T-helper 9 cell (primary cell): ENCODE data around the gene PRKAR2A.
"Not testable (repeated sequence)": the region's sequence is repeated elsewhere in the genome, so short reads cannot be mapped to it uniquely, and the experiment has no call there.

Source experiments
- DNase-seq: peaks from one replicate; pipeline ENCODE4 v3.0.0-alpha.2; 2020

The PRKAR2A gene

DNA sequence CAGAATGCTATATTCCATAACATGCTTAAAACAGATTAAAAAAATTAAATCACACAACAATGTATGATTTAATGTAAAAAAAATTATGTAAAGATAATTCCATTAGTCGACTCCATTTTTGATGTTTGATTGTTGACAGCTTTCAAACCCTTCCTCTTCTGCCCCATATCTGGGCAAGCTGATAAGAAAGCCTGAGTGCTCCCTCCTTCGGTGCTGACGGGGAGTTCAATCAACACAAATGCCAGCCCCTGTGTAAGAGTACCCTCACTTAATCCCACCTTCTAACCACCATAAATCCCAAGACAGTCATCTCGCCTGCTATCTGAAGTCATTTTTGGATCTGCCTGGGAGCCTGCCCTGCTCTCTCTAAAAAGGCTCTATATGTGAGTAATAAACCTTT is 70.8 kb downstream of the PRKAR2A start:
- no peak for DNase-seq

GRCh38 chr3:48770192-48770502 is 77.5 kb downstream of the PRKAR2A start:
- DNase-seq = no peak

- DNase-seq = no peak
Measured at GRCh38 chr3:48765376-48765775, 82.3 kb downstream of the PRKAR2A start.

GRCh38 chr3:48762816-48763215 is 84.9 kb downstream of the PRKAR2A start:
- DNase-seq = no peak

DNA sequence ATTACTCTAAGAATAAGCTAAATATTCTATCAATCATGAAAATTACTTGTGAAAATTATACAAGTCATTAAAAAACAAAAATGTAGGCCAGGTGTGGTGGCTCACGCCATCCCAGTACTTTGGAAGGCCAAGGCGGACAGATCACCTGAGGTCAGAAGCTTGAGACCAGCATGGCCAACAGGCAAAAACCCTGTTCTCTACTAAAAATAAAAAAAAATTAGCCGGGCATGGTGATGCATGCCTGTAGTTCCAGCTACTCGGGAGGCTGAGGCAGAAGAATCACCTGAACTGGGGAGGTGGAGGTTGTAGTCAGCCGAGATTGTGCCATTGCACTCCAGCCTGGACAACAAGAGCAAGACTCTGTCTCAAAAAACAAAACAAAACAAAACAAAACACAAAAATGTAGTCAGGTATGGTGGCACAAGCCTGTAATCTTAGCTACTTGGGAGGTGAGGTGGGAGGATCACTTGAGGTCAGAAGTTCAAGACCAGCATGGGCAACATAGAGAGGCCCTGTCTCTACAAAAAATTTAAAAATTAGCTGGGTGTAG is 87.6 kb downstream of the PRKAR2A start:
- DNase-seq = not testable (repeated sequence)

GRCh38 chr3:48759531-48759930 is 88.1 kb downstream of the PRKAR2A start:
- DNase-seq = not testable (repeated sequence)

DNA sequence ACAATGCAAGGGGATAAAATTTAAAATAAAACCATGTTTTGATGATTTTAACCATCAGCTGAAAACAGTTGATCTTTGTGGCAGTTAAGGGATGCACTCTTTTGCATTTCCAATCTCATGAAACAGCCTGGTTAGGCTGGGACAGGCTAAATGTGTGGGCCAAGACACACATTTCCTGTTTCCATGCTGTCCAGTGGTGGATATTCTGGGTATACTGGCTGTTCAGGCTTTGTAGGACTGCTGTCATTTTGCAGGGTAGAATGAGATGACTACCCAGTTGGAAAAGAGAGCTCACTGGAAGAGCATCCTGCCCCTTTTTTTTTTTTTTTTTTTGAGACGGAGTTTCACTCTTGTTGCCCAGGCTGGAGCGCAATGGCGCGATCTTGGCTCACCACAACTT is 88.6 kb downstream of the PRKAR2A start:
- DNase-seq = no peak

- DNase-seq = no peak
Measured at GRCh38 chr3:48756640-48757039, 91.0 kb downstream of the PRKAR2A start.

- DNase-seq = no peak
Measured at GRCh38 chr3:48750856-48751255, 96.8 kb downstream of the PRKAR2A start.

- no peak for DNase-seq
Measured at GRCh38 chr3:48748754-48749153, 98.9 kb downstream of the PRKAR2A start.

- no peak for DNase-seq
Measured at GRCh38 chr3:48747706-48748105, 100.0 kb downstream of the PRKAR2A start.

GRCh38 chr3:48747015-48747615 is 100.6 kb downstream of the PRKAR2A start:
- DNase-seq = no peak

GRCh38 chr3:48743773-48744172 is 103.9 kb downstream of the PRKAR2A start:
- no peak for DNase-seq

GRCh38 chr3:48741226-48741625 is 106.4 kb downstream of the PRKAR2A start:
- DNase-seq = not testable (repeated sequence)

- DNase-seq = peak; percentile 26
Measured at GRCh38 chr3:48739955-48740823, 107.5 kb downstream of the PRKAR2A start.

GRCh38 chr3:48739617-48739954 is 108.1 kb downstream of the PRKAR2A start:
- DNase-seq = no peak

DNA sequence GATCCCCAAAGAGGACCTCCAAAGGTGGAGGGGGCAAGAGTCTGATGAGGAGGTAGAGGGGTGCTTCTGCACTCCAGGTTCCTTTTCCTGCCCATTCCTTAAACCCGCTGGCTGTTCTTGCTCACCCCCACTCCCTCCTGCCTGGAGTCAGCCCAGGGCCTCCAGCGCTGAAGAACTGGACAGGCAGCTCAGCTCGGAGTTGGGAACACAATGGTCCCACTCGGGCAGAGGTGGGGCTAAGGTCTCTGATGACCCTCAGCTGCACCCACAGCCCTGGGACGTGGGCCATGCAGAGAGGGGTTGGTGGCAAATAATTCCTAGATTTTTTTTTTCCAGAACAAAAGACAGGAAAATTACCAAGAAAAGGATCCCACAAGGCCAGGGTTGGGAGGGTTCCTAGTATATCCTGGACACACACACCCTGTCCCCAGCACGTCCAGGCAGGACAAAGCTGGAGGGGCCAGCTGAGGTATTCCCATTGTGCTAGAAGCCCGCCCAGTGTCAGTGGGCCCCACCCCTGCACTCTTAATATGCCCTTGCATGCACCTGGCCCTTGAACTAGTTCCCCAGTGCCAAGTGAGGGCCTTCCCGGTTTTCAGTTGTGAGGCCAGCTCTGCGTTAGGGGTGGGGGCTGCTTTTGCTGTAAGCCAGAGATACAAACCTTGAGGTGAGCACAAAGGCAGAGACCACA is 108.6 kb downstream of the PRKAR2A start:
- no peak for DNase-seq

DNA sequence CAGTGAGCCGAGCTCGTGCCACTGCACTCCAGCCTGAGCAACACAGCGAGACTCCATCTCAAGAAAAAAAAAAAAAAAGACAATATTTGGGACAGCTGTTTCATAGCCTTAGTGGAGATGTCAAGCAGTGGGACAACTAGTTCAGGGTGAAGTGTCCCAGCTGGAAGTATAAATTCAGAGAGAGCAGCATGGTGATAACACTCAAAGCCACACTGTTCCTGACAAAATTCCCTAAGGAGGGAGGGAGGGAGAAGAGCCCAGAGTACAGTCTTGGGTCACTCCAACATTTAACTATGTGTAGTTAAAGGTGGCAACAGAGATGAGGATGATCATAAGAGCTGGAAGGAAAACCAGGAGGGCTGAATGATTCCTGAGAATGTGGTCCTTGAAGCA is 109.5 kb downstream of the PRKAR2A start:
- no peak for DNase-seq

GRCh38 chr3:48735075-48735767 is 112.5 kb downstream of the PRKAR2A start:
- DNase-seq = not testable (repeated sequence)

DNA sequence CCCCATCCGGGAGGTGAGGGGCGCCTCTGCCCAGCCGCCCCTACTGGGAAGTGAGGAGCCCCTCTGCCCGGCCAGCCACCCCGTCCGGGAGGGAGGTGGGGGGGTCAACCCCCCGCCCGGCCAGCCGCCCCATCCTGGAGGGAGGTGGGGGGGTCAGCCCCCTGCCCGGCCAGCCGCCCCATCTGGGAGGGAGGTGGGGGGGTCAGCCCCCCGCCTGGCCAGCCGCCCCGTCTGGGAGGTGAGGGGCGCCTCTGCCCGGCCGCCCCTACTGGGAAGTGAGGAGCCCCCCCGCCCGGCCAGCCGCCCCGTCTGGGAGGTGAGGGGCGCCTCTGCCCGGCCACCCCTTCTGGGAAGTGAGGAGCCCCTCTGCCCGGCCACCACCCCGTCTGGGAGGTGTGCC is 113.1 kb downstream of the PRKAR2A start:
- DNase-seq = not testable (repeated sequence)

DNA sequence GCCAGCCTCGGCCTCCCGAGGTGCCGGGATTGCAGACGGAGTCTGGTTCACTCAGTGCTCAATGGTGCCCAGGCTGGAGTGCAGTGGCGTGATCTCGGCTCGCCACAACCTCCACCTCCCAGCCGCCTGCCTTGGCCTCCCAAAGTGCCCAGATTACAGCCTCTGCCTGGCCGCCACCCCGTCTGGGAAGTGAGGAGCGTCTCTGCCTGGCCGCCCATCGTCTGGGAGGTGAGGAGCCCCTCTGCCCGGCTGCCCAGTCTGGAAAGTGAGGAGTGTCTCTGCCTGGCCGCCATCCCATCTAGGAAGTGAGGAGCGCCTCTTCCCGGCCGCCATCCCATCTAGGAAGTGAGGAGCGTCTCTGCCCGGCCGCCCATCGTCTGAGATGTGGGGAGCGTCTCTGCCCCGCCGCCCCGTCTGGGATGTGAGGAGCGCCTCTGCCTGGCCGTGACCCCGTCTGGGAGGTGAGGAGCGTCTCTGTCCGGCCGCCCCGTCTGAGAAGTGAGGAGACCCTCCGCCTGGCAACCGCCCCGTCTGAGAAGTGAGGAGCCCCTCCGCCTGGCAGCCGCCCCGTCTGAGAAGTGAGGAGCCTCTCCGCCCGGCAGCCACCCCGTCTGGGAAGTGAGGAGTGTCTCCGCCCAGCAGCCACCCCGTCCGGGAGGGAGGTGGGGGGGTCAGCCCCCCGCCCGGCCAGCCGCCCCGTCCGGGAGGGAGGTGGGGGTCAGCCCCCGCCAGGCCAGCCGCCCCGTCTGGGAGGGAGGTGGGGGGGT is 113.7 kb downstream of the PRKAR2A start:
- DNase-seq = not testable (repeated sequence)

- DNase-seq = no peak
Measured at GRCh38 chr3:48727511-48727910, 120.2 kb downstream of the PRKAR2A start.
